Endothelial cell of umbilical vein (primary cell): ENCODE measurements around the gene FAAP100. TPM values are rescaled to one million over a fixed set of nuclear protein-coding genes. Genes with fewer than 3 reads are reported as not detected.

Source experiments
- BruUV-seq: library from RNA; stranded (reverse); fragments of 400-500 nt; replicated peaks from 2 replicates; lab custom pipeline; 2021; lab: Mats Ljungman, UMichigan
- CTCF ChIA-PET: fragments of 300-600, 350-600 bp; sonication (Branson Sonifier 250); formaldehyde crosslinking; loops from one replicate; lab custom pipeline; 2021; ENCODE audit warnings: antibody characterized with exemption, inconsistent platforms; lab: Charles Lee
- POLR2A ChIA-PET: fragments of 300-600, 350-600 bp; sonication (Branson Sonifier 250); formaldehyde crosslinking; loops from one replicate; lab custom pipeline; 2021; ENCODE audit warnings: antibody characterized with exemption, inconsistent platforms; lab: Charles Lee
- DNase-seq: peaks from one replicate; pipeline ENCODE4 v3.0.0-alpha.2; 2011; ENCODE audit warnings: low read depth, low spot score
- FAIRE-seq: peaks from 2 replicates; lab custom pipeline; 2011; peaks lifted over from hg19 to GRCh38; lab: Jason Lieb, UNC
- H2AFZ ChIP-seq: 2 replicates; pipeline ENCODE4 v1.6.0; 2012; ENCODE audit warnings: low read depth, low read length, control low read depth, inconsistent platforms
- H3K27ac ChIP-seq: 2 replicates; pipeline ENCODE4 v1.5.1; 2011; ENCODE audit warnings: low read depth, mild to moderate bottlenecking, control low read depth, low read length, moderate library complexity; ENCODE audit not compliant: insufficient read depth
- H3K27me3 ChIP-seq, 2 experiments: 2 replicates each; pipeline versions ENCODE4 v1.6.0 to v1.6.1; 2011; ENCODE audit warnings: low read length in 2 of 2, mixed read lengths in 1 of 2; ENCODE audit not compliant: control insufficient read depth in 2 of 2, insufficient read depth in 2 of 2
- H3K36me3 ChIP-seq, 2 experiments: 2 replicates in 1 of 2; 3 replicates in 1 of 2; pipeline ENCODE4 v1.5.1; 2011; ENCODE audit warnings: low read length in 2 of 2, mild to moderate bottlenecking in 1 of 2, moderate library complexity in 1 of 2; ENCODE audit not compliant: control insufficient read depth in 2 of 2, insufficient read depth in 2 of 2; ENCODE audit errors: extremely low read depth in 1 of 2
- H3K4me1 ChIP-seq: 3 replicates; pipeline ENCODE4 v1.5.1; 2011; ENCODE audit warnings: mild to moderate bottlenecking, low read length; ENCODE audit not compliant: control insufficient read depth, insufficient read depth; ENCODE audit errors: extremely low read depth
- H3K4me2 ChIP-seq: 2 replicates; pipeline ENCODE4 v1.6.1; 2011; ENCODE audit warnings: low read length, control low read depth, mixed read lengths; ENCODE audit not compliant: insufficient read depth
- H3K4me3 ChIP-seq, 3 experiments: fragments of 200-600 bp in 1 of 3; sonication (generic), shearing (Covaris generic) in 1 of 3; replicated peaks in 1 of 3; 2 replicates each; pipeline ENCODE4 v1.5.1; 2011 to 2016; ENCODE audit warnings: control low read depth in 3 of 3, low read length in 3 of 3, mild to moderate bottlenecking in 2 of 3, inconsistent platforms in 1 of 3, low read depth in 1 of 3, moderate library complexity in 1 of 3; ENCODE audit not compliant: insufficient read depth in 1 of 3
- H3K79me2 ChIP-seq: 2 replicates; pipeline ENCODE4 v1.6.0; 2012; ENCODE audit warnings: low read length, inconsistent platforms; ENCODE audit not compliant: control insufficient read depth, insufficient read depth
- H3K9ac ChIP-seq: replicated peaks from 2 replicates; pipeline ENCODE3; 2011; ENCODE audit warnings: low read length, control low read depth; ENCODE audit not compliant: insufficient read depth; ENCODE audit errors: extremely low read depth
- H3K9me1 ChIP-seq: replicated peaks from 3 replicates; pipeline ENCODE4 v1.6.0; 2011; ENCODE audit warnings: mild to moderate bottlenecking, low read length; ENCODE audit not compliant: control insufficient read depth, insufficient read depth; ENCODE audit errors: extremely low read depth
- H3K9me3 ChIP-seq: replicated peaks from 2 replicates; pipeline ENCODE4 v1.5.1; 2012; ENCODE audit warnings: low read length, inconsistent platforms; ENCODE audit not compliant: control insufficient read depth, insufficient read depth
- H4K20me1 ChIP-seq: replicated peaks from 2 replicates; pipeline ENCODE3; 2011; ENCODE audit warnings: mild to moderate bottlenecking, low read length; ENCODE audit not compliant: control insufficient read depth, insufficient read depth; ENCODE audit errors: extremely low read depth
- EZH2 ChIP-seq: IDR thresholded peaks from 2 replicates; pipeline ENCODE4 v1.6.1; 2012; ENCODE audit warnings: borderline replicate concordance, low read depth, mild to moderate bottlenecking, moderate library complexity, low read length, inconsistent platforms; ENCODE audit not compliant: severe bottlenecking
- FOS ChIP-seq: IDR thresholded peaks from 2 replicates; pipeline ENCODE4 v1.6.1; 2011; ENCODE audit warnings: mild to moderate bottlenecking, low read length, moderate library complexity, borderline replicate concordance; ENCODE audit not compliant: insufficient read depth
- GATA2 ChIP-seq: IDR thresholded peaks from 2 replicates; pipeline ENCODE4 v1.7.0; 2011; ENCODE audit warnings: low read depth, mild to moderate bottlenecking, moderate library complexity, mixed read lengths, low read length; ENCODE audit not compliant: insufficient read length, insufficient read depth
- JUN ChIP-seq: IDR thresholded peaks from 2 replicates; pipeline ENCODE4 v1.6.1; 2011; ENCODE audit warnings: borderline replicate concordance, low read depth; ENCODE audit not compliant: insufficient read length, insufficient read depth
- MYC ChIP-seq: IDR thresholded peaks from one replicate; pipeline ENCODE4 v1.6.1; 2011; ENCODE audit warnings: mild to moderate bottlenecking, low read depth, low read length
- POLR2A ChIP-seq: IDR thresholded peaks from 2 replicates; pipeline ENCODE4 v1.6.1; 2012; ENCODE audit warnings: low read depth, mild to moderate bottlenecking, control low read depth, low read length
- POLR2AphosphoS5 ChIP-seq: IDR thresholded peaks from 2 replicates; pipeline ENCODE4 v1.6.1; 2012; ENCODE audit warnings: low read depth, mild to moderate bottlenecking, control low read depth, low read length, moderate library complexity; ENCODE audit not compliant: insufficient read depth
- dilution Hi-C: fragments of 300-500 bp; cut with MboI; formaldehyde crosslinking; loops from one replicate; pipeline ENCODE4 v1.15.0; 2019; ENCODE audit warnings: low sequenced_read_pairs; ENCODE audit not compliant: extremely low pct_ligation_motif_present
- intact Hi-C: fragments of 100-400 bp; cut with micrococcal nuclease; formaldehyde crosslinking; loops from one replicate; pipeline ENCODE4 v1.10.0; 2022
- polyA plus RNA-seq, 4 experiments: library from polyadenylated mRNA; depleted of rRNA in 3 of 4; stranded (reverse) in 3 of 4; unstranded in 1 of 4; fragments of >200 nt; gene quantifications; 2 replicates each; pipeline versions ENCODE4 v1.2.1 to v1.2.3, GENCODE V29; 2011 to 2012; ENCODE audit warnings: missing spikeins in 1 of 4
- total RNA-seq: library from RNA; stranded (reverse); gene quantifications from 2 replicates; pipeline ENCODE4 v1.2.3, GENCODE V29; 2021
- TF ChIP-seq, protein P1 (sequence below), 2 donors: IDR thresholded peaks; 1 replicate in 1 of 2; 2 replicates in 1 of 2; pipeline ENCODE4 v1.5.1; 2011; ENCODE audit warnings: low read length in 2 of 2, mild to moderate bottlenecking in 2 of 2, moderate library complexity in 2 of 2, control low read depth in 1 of 2, inconsistent platforms in 1 of 2, low read depth in 1 of 2; ENCODE audit not compliant: insufficient read depth in 1 of 2; ENCODE audit errors: extremely low read depth in 1 of 2
- TF ChIP-seq, protein P2 (sequence below): IDR thresholded peaks from 2 replicates; pipeline ENCODE4 v1.6.1; 2011; ENCODE audit not compliant: insufficient read depth, insufficient read length

The FAAP100 gene
- total and polyA plus RNA-seq, 2 donors (not counting 3 experiments of a cell fraction or from before 2014, with no cell fraction given) = 35.4 to 54.3 TPM

DNA sequence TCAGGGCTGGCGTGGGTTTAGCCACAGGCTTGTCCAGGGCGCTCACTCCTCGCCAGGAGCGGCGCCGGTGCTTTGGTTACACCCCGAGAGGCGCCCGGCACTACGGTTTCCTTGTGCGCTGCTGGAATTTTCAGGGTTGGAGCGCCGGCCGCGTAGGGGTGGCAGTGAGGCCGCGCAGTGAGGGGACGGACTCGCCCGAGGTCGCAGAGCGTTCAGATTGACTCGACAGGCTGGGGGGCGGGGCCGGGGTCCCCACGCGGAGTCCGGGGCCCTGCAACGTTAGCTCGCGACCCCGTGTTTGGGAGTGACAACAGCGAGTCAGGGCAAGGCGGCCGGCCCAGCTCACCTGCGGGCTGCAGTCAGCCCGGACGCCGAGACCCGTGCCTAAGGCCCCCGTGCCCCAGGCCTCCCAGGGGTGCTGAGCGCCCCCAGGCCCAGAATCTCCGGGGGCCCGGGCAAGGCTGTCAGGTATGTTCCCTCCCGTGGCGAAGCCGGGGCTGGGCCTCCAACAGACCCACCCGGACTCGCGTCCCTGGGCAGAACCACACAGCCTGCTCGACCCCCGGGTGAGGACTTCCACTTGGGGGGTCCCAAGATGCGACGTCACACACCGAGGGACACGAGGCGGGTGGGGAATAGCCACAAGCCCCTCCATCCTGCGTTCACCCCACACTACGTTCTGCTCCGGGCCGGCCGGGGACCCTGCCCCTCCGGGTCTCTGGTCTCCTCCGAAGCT, 38.2 kb downstream of the FAAP100 start:
- peaks cover 15 to 22% of the 10 kb centered on the region in 2 experiments for H3K36me3 ChIP-seq
- H3K4me3 ChIP-seq = peak overlapping the region in 2 of 3 experiments; percentile 40 to 55
- no peaks in the 10 kb centered on the region for H3K9me1 ChIP-seq
- peak overlapping the region; percentile 73 for H3K4me2 ChIP-seq
- H3K4me1 ChIP-seq = peaks cover 35% of the 10 kb centered on the region
- peak overlapping the region; percentile 56 for H3K9ac ChIP-seq
- dilution Hi-C loops (no loop called here), intact Hi-C loops (loop anchor here (1.0 to 5.0 kb wide), 4 partner anchors 53 to 262 kb away; partner anchors contain the start of gene BAHCC1)
- FAIRE-seq (no peak), DNase-seq (peak; percentile 35)
- no peak overlapping the region for H2AFZ ChIP-seq
- ChIA-PET POLR2A (interaction anchor here (0.6 to 0.9 kb wide), 2 partner anchors 52 to 53 kb away, joined by 3 read pairs; no protein-coding TSS in a partner anchor), CTCF (interaction anchor here (2.4 kb wide), 1 partner anchor 29 kb away, joined by 11 read pairs; no protein-coding TSS in a partner anchor)
- H3K79me2 ChIP-seq = peaks cover 61% of the 10 kb centered on the region
- TF ChIP-seq EZH2 (no peak), POLR2A (peak; percentile 45)
- peak overlapping the region; percentile 60 for H3K27ac ChIP-seq
- H3K27me3 ChIP-seq = no peaks in the 10 kb centered on the region
- peaks cover 2% of the 10 kb centered on the region for H4K20me1 ChIP-seq
- BruUV-seq = no TSS peak
- no peaks in the 10 kb centered on the region for H3K9me3 ChIP-seq

DNA sequence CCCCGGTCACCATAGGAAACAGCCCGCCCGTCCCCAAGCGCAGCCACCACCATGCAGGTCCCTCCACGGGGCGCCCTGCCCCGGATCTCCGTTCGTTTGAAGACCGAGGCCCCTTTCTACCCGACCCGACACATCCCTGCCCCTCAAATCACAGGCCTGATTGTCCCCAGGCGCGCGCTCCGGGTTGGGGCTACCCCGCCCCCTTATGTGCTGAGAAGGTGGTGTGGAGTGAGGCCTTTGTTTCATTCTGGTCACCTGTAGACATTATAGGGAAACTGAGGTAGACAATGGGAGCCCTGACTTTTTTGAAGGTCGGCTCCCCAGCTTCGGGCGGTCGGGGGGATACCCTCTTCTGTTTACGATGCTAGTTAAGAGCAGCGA, 38.8 kb downstream of the FAAP100 start:
- H3K79me2 ChIP-seq = peaks cover 61% of the 10 kb centered on the region
- POLR2A ChIA-PET = interaction anchor here (0.9 to 1.8 kb wide), 5 partner anchors 23 to 121 kb away, joined by 3 to 10 read pairs (median 3); partner anchors contain the start of gene BAHCC1
- peak; percentile 71 for DNase-seq

More for the DNA sequence above, 38.8 kb downstream of the FAAP100 start:
- dilution Hi-C loops = no loop called here
- Histone ChIP-seq H3K36me3 (peaks cover 15 to 24% of the 10 kb centered on the region in 2 experiments), H3K4me2 (peak overlapping the region; percentile 73), H2AFZ (no peak overlapping the region), H3K9ac (peak overlapping the region; percentile 56), H3K4me3 (peak overlapping the region in 2 of 3 experiments; percentile 39 to 55), H3K9me3 (no peaks in the 10 kb centered on the region), H3K4me1 (peaks cover 36% of the 10 kb centered on the region), H3K9me1 (no peaks in the 10 kb centered on the region), H3K27ac (peak overlapping the region; percentile 60), H3K27me3 (no peaks in the 10 kb centered on the region), H4K20me1 (peaks cover 2% of the 10 kb centered on the region)
- TSS peak; percentile 1 for BruUV-seq
- TF ChIP-seq, protein P1, sequence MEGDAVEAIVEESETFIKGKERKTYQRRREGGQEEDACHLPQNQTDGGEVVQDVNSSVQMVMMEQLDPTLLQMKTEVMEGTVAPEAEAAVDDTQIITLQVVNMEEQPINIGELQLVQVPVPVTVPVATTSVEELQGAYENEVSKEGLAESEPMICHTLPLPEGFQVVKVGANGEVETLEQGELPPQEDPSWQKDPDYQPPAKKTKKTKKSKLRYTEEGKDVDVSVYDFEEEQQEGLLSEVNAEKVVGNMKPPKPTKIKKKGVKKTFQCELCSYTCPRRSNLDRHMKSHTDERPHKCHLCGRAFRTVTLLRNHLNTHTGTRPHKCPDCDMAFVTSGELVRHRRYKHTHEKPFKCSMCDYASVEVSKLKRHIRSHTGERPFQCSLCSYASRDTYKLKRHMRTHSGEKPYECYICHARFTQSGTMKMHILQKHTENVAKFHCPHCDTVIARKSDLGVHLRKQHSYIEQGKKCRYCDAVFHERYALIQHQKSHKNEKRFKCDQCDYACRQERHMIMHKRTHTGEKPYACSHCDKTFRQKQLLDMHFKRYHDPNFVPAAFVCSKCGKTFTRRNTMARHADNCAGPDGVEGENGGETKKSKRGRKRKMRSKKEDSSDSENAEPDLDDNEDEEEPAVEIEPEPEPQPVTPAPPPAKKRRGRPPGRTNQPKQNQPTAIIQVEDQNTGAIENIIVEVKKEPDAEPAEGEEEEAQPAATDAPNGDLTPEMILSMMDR (IDR thresholded peaks at IDR 0.05; ENCODE audit: extremely low read depth in 1 of 2, insufficient read depth in 1 of 2, low read depth in 1 of 2, low read length in 2 of 2) = no peak
- no peak for TF ChIP-seq GATA2
- no peak for TF ChIP-seq MYC
- TF ChIP-seq, protein P2, sequence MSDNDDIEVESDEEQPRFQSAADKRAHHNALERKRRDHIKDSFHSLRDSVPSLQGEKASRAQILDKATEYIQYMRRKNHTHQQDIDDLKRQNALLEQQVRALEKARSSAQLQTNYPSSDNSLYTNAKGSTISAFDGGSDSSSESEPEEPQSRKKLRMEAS = no peak
- no peak for TF ChIP-seq POLR2AphosphoS5
- TF ChIP-seq JUN = no peak
- no peak for TF ChIP-seq EZH2
- no peak for TF ChIP-seq POLR2A
- no peak for TF ChIP-seq FOS
- intact Hi-C loops = loop anchor here (1.0 to 5.0 kb wide), 3 partner anchors 53 to 261 kb away; no protein-coding TSS in a partner anchor
- FAIRE-seq = peak; percentile 81
- CTCF ChIA-PET = interaction anchor here (1.1 to 2.4 kb wide), 3 partner anchors 29 to 258 kb away, joined by 3 to 11 read pairs (median 3); no protein-coding TSS in a partner anchor
